ENCODE data around the gene CSDE1. TPM values are rescaled to one million over a fixed set of nuclear protein-coding genes. Genes with fewer than 3 reads are reported as not detected.

The CSDE1 gene
- polyA plus RNA-seq, 1 of the 3 experiments (the other 2 are of a cell fraction), result 151 TPM

DNA sequence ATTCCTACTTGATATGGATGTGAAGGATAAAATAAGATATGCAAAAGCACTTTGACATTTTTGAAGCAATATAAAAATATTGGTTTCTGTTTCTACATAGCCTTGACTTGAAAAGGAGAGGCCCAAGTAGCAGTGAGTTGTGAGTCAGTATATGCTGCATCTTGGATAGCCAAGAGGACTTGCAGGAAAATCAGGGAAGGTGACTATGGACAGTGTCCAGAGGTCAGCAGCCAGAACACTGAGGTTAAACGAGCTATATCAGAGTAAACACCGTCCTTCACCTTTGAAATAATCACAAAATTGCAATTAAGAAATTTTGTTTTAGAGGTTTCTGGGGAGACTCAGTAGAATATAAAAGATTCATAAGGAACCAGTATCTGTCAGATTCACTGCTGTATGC lies 55.9 kb downstream of the CSDE1 start:
- no peak for DNase-seq
- Histone ChIP-seq H4K20me1 (ENCODE audit: insufficient read depth) (no peaks in the 10 kb centered on the region), H3F3A (replicated peaks; ENCODE audit: insufficient read depth) (peaks cover 43% of the 10 kb centered on the region), H3K27me3 (ENCODE audit: insufficient read depth) (no peaks in the 10 kb centered on the region; the same call in 1 of the 2 replicates), H3K79me2 (ENCODE audit: insufficient read depth) (no peaks in the 10 kb centered on the region), H3K9ac (no peak overlapping the region), H3K4me3 (ENCODE audit: low read depth in 2 of 2, low read length in 1 of 2) (no peak overlapping the region), H3K36me3 (replicated peaks in 1 of 2; ENCODE audit: control insufficient read depth in 1 of 2, insufficient read depth in 2 of 2, low read length in 1 of 2) (peaks cover 18 to 28% of the 10 kb centered on the region in 2 experiments), H3K9me2 (no peaks in the 10 kb centered on the region), H3K4me1 (ENCODE audit: control insufficient read depth in 1 of 2, insufficient read depth in 2 of 2, low read depth in 1 of 2, low read length in 1 of 2) (no peaks in the 10 kb centered on the region; a peak in 1 of 4 replicates), H2AFZ (ENCODE audit: low read depth) (no peak overlapping the region), H3K4me2 (no peak overlapping the region), H3K27ac (ENCODE audit: low read depth in 2 of 2, low read length in 1 of 2) (no peak overlapping the region), H3K9me3 (no peaks in the 10 kb centered on the region)
- CTCF ChIA-PET, result no interaction called here
- no peak for TF ChIP-seq POLR2AphosphoS5 (IDR thresholded peaks at IDR 0.05; ENCODE audit: low read depth, low read length)
- no peak for TF ChIP-seq GABPA (IDR thresholded peaks at IDR 0.05; ENCODE audit: low read depth)
- no peak for TF ChIP-seq JUND (IDR thresholded peaks at IDR 0.05)
- TF ChIP-seq TEAD4 (IDR thresholded peaks at IDR 0.05; ENCODE audit: borderline replicate concordance, insufficient read depth), result no peak
- no peak for TF ChIP-seq ELF1 (IDR thresholded peaks at IDR 0.05)
- TF ChIP-seq EP300 (IDR thresholded peaks at IDR 0.05; ENCODE audit: borderline replicate concordance in 1 of 2, low read depth in 1 of 2, low read length in 1 of 2), result no peak
- TF ChIP-seq, protein P1, sequence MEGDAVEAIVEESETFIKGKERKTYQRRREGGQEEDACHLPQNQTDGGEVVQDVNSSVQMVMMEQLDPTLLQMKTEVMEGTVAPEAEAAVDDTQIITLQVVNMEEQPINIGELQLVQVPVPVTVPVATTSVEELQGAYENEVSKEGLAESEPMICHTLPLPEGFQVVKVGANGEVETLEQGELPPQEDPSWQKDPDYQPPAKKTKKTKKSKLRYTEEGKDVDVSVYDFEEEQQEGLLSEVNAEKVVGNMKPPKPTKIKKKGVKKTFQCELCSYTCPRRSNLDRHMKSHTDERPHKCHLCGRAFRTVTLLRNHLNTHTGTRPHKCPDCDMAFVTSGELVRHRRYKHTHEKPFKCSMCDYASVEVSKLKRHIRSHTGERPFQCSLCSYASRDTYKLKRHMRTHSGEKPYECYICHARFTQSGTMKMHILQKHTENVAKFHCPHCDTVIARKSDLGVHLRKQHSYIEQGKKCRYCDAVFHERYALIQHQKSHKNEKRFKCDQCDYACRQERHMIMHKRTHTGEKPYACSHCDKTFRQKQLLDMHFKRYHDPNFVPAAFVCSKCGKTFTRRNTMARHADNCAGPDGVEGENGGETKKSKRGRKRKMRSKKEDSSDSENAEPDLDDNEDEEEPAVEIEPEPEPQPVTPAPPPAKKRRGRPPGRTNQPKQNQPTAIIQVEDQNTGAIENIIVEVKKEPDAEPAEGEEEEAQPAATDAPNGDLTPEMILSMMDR (IDR thresholded peaks at IDR 0.05), result no peak
- TF ChIP-seq, protein P2, sequence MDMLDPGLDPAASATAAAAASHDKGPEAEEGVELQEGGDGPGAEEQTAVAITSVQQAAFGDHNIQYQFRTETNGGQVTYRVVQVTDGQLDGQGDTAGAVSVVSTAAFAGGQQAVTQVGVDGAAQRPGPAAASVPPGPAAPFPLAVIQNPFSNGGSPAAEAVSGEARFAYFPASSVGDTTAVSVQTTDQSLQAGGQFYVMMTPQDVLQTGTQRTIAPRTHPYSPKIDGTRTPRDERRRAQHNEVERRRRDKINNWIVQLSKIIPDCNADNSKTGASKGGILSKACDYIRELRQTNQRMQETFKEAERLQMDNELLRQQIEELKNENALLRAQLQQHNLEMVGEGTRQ (IDR thresholded peaks at IDR 0.05; ENCODE audit: borderline replicate concordance, low read depth, low read length), result no peak
- TF ChIP-seq NFIC (IDR thresholded peaks at IDR 0.05; ENCODE audit: borderline replicate concordance), result no peak
- TF ChIP-seq, protein P3, sequence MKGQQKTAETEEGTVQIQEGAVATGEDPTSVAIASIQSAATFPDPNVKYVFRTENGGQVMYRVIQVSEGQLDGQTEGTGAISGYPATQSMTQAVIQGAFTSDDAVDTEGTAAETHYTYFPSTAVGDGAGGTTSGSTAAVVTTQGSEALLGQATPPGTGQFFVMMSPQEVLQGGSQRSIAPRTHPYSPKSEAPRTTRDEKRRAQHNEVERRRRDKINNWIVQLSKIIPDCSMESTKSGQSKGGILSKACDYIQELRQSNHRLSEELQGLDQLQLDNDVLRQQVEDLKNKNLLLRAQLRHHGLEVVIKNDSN (IDR thresholded peaks at IDR 0.05; ENCODE audit: borderline replicate concordance, low read depth), result no peak
- TF ChIP-seq, protein P4, sequence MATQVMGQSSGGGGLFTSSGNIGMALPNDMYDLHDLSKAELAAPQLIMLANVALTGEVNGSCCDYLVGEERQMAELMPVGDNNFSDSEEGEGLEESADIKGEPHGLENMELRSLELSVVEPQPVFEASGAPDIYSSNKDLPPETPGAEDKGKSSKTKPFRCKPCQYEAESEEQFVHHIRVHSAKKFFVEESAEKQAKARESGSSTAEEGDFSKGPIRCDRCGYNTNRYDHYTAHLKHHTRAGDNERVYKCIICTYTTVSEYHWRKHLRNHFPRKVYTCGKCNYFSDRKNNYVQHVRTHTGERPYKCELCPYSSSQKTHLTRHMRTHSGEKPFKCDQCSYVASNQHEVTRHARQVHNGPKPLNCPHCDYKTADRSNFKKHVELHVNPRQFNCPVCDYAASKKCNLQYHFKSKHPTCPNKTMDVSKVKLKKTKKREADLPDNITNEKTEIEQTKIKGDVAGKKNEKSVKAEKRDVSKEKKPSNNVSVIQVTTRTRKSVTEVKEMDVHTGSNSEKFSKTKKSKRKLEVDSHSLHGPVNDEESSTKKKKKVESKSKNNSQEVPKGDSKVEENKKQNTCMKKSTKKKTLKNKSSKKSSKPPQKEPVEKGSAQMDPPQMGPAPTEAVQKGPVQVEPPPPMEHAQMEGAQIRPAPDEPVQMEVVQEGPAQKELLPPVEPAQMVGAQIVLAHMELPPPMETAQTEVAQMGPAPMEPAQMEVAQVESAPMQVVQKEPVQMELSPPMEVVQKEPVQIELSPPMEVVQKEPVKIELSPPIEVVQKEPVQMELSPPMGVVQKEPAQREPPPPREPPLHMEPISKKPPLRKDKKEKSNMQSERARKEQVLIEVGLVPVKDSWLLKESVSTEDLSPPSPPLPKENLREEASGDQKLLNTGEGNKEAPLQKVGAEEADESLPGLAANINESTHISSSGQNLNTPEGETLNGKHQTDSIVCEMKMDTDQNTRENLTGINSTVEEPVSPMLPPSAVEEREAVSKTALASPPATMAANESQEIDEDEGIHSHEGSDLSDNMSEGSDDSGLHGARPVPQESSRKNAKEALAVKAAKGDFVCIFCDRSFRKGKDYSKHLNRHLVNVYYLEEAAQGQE (IDR thresholded peaks at IDR 0.05; ENCODE audit: low read depth, low read length), result no peak
- no peak for TF ChIP-seq FOXJ3 (CRISPR knock-in tag; IDR thresholded peaks at IDR 0.05)
- no peak for TF ChIP-seq RAD21 (IDR thresholded peaks at IDR 0.05; ENCODE audit: low read length)
- TF ChIP-seq, protein P5, sequence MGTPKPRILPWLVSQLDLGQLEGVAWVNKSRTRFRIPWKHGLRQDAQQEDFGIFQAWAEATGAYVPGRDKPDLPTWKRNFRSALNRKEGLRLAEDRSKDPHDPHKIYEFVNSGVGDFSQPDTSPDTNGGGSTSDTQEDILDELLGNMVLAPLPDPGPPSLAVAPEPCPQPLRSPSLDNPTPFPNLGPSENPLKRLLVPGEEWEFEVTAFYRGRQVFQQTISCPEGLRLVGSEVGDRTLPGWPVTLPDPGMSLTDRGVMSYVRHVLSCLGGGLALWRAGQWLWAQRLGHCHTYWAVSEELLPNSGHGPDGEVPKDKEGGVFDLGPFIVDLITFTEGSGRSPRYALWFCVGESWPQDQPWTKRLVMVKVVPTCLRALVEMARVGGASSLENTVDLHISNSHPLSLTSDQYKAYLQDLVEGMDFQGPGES (IDR thresholded peaks at IDR 0.05; ENCODE audit: low read depth, low read length), result no peak
- no peak for TF ChIP-seq CHD2 (IDR thresholded peaks at IDR 0.05; ENCODE audit: low read length, partially characterized antibody)
- TF ChIP-seq TCF12 (IDR thresholded peaks at IDR 0.05), result no peak
- TF ChIP-seq, protein P6, sequence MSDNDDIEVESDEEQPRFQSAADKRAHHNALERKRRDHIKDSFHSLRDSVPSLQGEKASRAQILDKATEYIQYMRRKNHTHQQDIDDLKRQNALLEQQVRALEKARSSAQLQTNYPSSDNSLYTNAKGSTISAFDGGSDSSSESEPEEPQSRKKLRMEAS (IDR thresholded peaks at IDR 0.05; ENCODE audit: low read depth), result no peak
- TF ChIP-seq RFX5 (IDR thresholded peaks at IDR 0.05; ENCODE audit: low read length), result no peak
- no peak for TF ChIP-seq FOXM1 (IDR thresholded peaks at IDR 0.05; ENCODE audit: low read depth)
- TF ChIP-seq, protein P7, sequence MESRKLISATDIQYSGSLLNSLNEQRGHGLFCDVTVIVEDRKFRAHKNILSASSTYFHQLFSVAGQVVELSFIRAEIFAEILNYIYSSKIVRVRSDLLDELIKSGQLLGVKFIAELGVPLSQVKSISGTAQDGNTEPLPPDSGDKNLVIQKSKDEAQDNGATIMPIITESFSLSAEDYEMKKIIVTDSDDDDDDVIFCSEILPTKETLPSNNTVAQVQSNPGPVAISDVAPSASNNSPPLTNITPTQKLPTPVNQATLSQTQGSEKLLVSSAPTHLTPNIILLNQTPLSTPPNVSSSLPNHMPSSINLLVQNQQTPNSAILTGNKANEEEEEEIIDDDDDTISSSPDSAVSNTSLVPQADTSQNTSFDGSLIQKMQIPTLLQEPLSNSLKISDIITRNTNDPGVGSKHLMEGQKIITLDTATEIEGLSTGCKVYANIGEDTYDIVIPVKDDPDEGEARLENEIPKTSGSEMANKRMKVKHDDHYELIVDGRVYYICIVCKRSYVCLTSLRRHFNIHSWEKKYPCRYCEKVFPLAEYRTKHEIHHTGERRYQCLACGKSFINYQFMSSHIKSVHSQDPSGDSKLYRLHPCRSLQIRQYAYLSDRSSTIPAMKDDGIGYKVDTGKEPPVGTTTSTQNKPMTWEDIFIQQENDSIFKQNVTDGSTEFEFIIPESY (IDR thresholded peaks at IDR 0.05; ENCODE audit: borderline replicate concordance, low read depth), result no peak
- 37% methylated on average over 2 of the region's 2 CpGs for WGBS (ENCODE audit: low lambda C conversion rate)
- POLR2A ChIA-PET, result no interaction called here

All from SK-N-SH (cell line).